Ovary (tissue), 9 donors: ENCODE data around the gene SOX30. TPM values are rescaled to one million over a fixed set of nuclear protein-coding genes. Genes with fewer than 3 reads are reported as not detected.

Experiments
- DNase-seq, 5 donors: peaks; one replicate each; pipeline ENCODE4 v3.0.0-alpha.2; 2019 to 2020
- H3K27ac ChIP-seq, 2 donors: fragments of 200-600 bp; one replicate each; pipeline versions ENCODE4 v1.5.1 to v1.8.0; 2019 to 2022
- H3K27me3 ChIP-seq: fragments of 200-600 bp; one replicate; pipeline ENCODE4 v1.8.0; 2022
- H3K36me3 ChIP-seq: fragments of 200-600 bp; sonication (generic); one replicate; pipeline ENCODE4 v1.5.1; 2019
- H3K4me1 ChIP-seq: one replicate; pipeline ENCODE4 v1.8.1; 2013; ENCODE audit warnings: mild to moderate bottlenecking, moderate library complexity; ENCODE audit not compliant: insufficient read depth
- H3K4me3 ChIP-seq: fragments of 200-600 bp; sonication (generic); one replicate; pipeline ENCODE4 v1.5.1; 2017
- H3K9me3 ChIP-seq, 2 donors: fragments of 200-600 bp in 1 of 2; sonication (generic) in 1 of 2; one replicate each; pipeline versions ENCODE4 v1.5.1 to v1.8.1; 2013 to 2019; ENCODE audit warnings: mild to moderate bottlenecking in 1 of 2, moderate library complexity in 1 of 2
- CTCF ChIP-seq, 3 donors: fragments of 450-650 bp in 2 of 3; fragments of 200-600 bp in 1 of 3; IDR thresholded peaks; one replicate each; pipeline versions ENCODE4 v1.5.1 to v1.8.0; 2016 to 2022; ENCODE audit warnings: antibody characterized with exemption in 3 of 3, mild to moderate bottlenecking in 1 of 3
- EP300 ChIP-seq: sonication (generic); formaldehyde crosslinking; IDR thresholded peaks from one replicate; pipeline ENCODE4 v1.6.1; 2017; ENCODE audit warnings: antibody characterized with exemption
- POLR2A ChIP-seq: fragments of 450-650 bp; IDR thresholded peaks from one replicate; pipeline ENCODE4 v1.6.1; 2017; ENCODE audit warnings: antibody characterized with exemption, mild to moderate bottlenecking, moderate library complexity
- WGBS, 3 donors: extraction: QIAGEN DNeasy Blood & Tissue Kit in 1 of 3; methylation state at CpG; one replicate each; pipeline versions ENCODE4 v1.1.5 to v1.1.7; 2013 to 2017; 5-methylcytosine and 5-hydroxymethylcytosine counted together
- intact Hi-C, 4 donors: fragments of 100-400 bp; cut with DNase I; formaldehyde crosslinking; loops; one replicate each; pipeline versions ENCODE4 v1.11.0 to v1.15.1; 2022 to 2023
- polyA plus RNA-seq, 2 donors: library from polyadenylated mRNA; stranded (reverse); fragments of 200-250 nt in 1 of 2; fragments of 350-450 nt in 1 of 2; fragmentation: Illumina TruSeq in 1 of 2; extraction: RNeasy Lipid Tissue Mini Kit (QIAGEN cat#74804) in 1 of 2; gene quantifications; one replicate each; pipeline ENCODE4 v1.2.3, GENCODE V29; 2013 to 2014
- total RNA-seq, 7 donors: library from RNA; depleted of rRNA in 2 of 7; stranded (reverse); fragments of >200 nt in 2 of 7; fragmentation: NEBNext Ultra II Directional in 3 of 7; extraction: Animal tissue kit (Norgen Biotek cat#: 25700) in 3 of 7; gene quantifications; one replicate each; pipeline versions ENCODE4 v1.1.0 to v1.2.4, GENCODE V29; 2016 to 2023
- donor health status: DM: no; HTN: no; CAD: no; lungs with moderate emphysema.
- donor health status: DM: no; HTN: no; CAD: no.
- donor health status: Bipolar disorder and iron deficiency.
- donor health status: DM: yes; HTN: yes; CAD: no.
- donor health status: DM: no; HTN: no; CAD: no.
- donor health status: DM: yes; HTN: yes; CAD: no.

The SOX30 gene
- total and polyA plus RNA-seq, 9 donors: 0.11 to 0.15 (median 0.12) TPM; not detected in 4

GRCh38 chr5:157611571-157612476 is 40.4 kb downstream of the SOX30 start:
- H3K4me3 ChIP-seq: no peak overlapping the region
- no peaks in the 10 kb centered on the region for H3K27me3 ChIP-seq
- H3K27ac ChIP-seq: no peak overlapping the region
- intact Hi-C loops: no loop called here
- WGBS, 3 donors: 84 to 89% (median 88%) methylated on average over 10 of the region's 10 CpGs
- no peaks in the 10 kb centered on the region for H3K36me3 ChIP-seq
- TF ChIP-seq POLR2A (no peak), EP300 (no peak)
- DNase-seq: no peak
- H3K4me1 ChIP-seq: no peaks in the 10 kb centered on the region
- H3K9me3 ChIP-seq: no peaks in the 10 kb centered on the region

- TF ChIP-seq CTCF (IDR thresholded peaks at IDR 0.05) (no peak), POLR2A (no peak), EP300 (no peak)
- 46 to 63% (median 57%) methylated on average over 5 of the region's 5 CpGs for WGBS, 3 donors
- Histone ChIP-seq H3K9me3 (no peaks in the 10 kb centered on the region), H3K4me3 (no peak overlapping the region), H3K36me3 (no peaks in the 10 kb centered on the region), H3K4me1 (no peaks in the 10 kb centered on the region), H3K27ac (no peak overlapping the region), H3K27me3 (no peaks in the 10 kb centered on the region)
- no peak for DNase-seq
- intact Hi-C loops: no loop called here
These were observed 41.2 kb downstream of the SOX30 start for GRCh38 chr5:157610990-157611389.

GRCh38 chr5:157608972-157609565 is 43.2 kb downstream of the SOX30 start:
- no peaks in the 10 kb centered on the region for H3K36me3 ChIP-seq
- H3K27me3 ChIP-seq: no peaks in the 10 kb centered on the region
- intact Hi-C loops: no loop called here
- no peak overlapping the region for H3K27ac ChIP-seq
- WGBS, 3 donors: 66 to 71% (median 69%) methylated on average over 8 of the region's 8 CpGs
- TF ChIP-seq POLR2A (no peak), CTCF (IDR thresholded peaks at IDR 0.05) (no peak), EP300 (no peak)
- no peaks in the 10 kb centered on the region for H3K9me3 ChIP-seq
- H3K4me3 ChIP-seq: no peak overlapping the region
- DNase-seq: no peak
- H3K4me1 ChIP-seq: no peaks in the 10 kb centered on the region

GRCh38 chr5:157607371-157608161 is 44.7 kb downstream of the SOX30 start:
- intact Hi-C loops: no loop called here
- Histone ChIP-seq H3K4me3 (no peak overlapping the region), H3K27me3 (no peaks in the 10 kb centered on the region), H3K36me3 (no peaks in the 10 kb centered on the region), H3K4me1 (no peaks in the 10 kb centered on the region), H3K9me3 (no peaks in the 10 kb centered on the region), H3K27ac (no peak overlapping the region)
- no peak for TF ChIP-seq EP300
- TF ChIP-seq CTCF (IDR thresholded peaks at IDR 0.05): no peak
- no peak for TF ChIP-seq POLR2A
- no peak for DNase-seq
- WGBS, 3 donors: 58 to 75% (median 64%) methylated on average over 7 of the region's 7 CpGs
